ENCODE measurements around the gene OPCML. TPM values are rescaled to one million over a fixed set of nuclear protein-coding genes. Genes with fewer than 3 reads are reported as not detected.

Gene OPCML
- total and polyA plus RNA-seq, 2 of the 13 experiments (the other 11 are each of a cell fraction or from before 2014, with no cell fraction given) = not detected

GRCh38 chr11:133180201-133180600 is 352.1 kb downstream of the OPCML start (continued):
- TF ChIP-seq ZNF276 (CRISPR knock-in tag; IDR thresholded peaks at IDR 0.05; ENCODE audit: low read depth) (no peak), ZSCAN5A (CRISPR knock-in tag; IDR thresholded peaks at IDR 0.05; ENCODE audit: borderline replicate concordance) (no peak), TAF15 (IDR thresholded peaks at IDR 0.05; ENCODE audit: low read depth, low read length, poor library complexity, severe bottlenecking) (no peak), FLYWCH1 (CRISPR knock-in tag; IDR thresholded peaks at IDR 0.05) (no peak), IRF2 (CRISPR knock-in tag; IDR thresholded peaks at IDR 0.05) (no peak)

GRCh38 chr11:133176748-133177147 is 355.6 kb downstream of the OPCML start:
- intact Hi-C loops (cut with micrococcal nuclease; ENCODE audit: unreplicated experiment) = no loop called here
- in situ Hi-C loops (cut with HindIII; ENCODE audit: extremely low pct_ligation_motif_present, low pct_unique_long_range_greater_than_20kb) = no loop called here
- FAIRE-seq (no peak), DNase-seq (ENCODE audit: low spot score) (no peak), ATAC-seq (no peak)
- peaks cover 0 to 4% of the 10 kb centered on the region in 2 experiments; a peak in 1 of 5 replicates for H3K27me3 ChIP-seq (ENCODE audit: control insufficient read depth in 1 of 2, insufficient read depth in 2 of 2, low read length in 2 of 2)
- no peak overlapping the region for H3K9ac ChIP-seq (ENCODE audit: insufficient read depth, low read depth, low read length)
- H3K36me3 ChIP-seq (replicated peaks in 1 of 2; ENCODE audit: control insufficient read depth in 1 of 2, insufficient read depth in 2 of 2, low read length in 2 of 2) = no peaks in the 10 kb centered on the region
- no peaks in the 10 kb centered on the region for H3K4me1 ChIP-seq (ENCODE audit: insufficient read depth, low read length)
- H2AFZ ChIP-seq (ENCODE audit: low read length) = no peak overlapping the region
- no peaks in the 10 kb centered on the region for H4K20me1 ChIP-seq (ENCODE audit: insufficient read depth, low read length)
- H3K4me2 ChIP-seq (ENCODE audit: low read depth, low read length) = no peak overlapping the region
- no peak overlapping the region for H3K4me3 ChIP-seq (replicated peaks in 1 of 3; ENCODE audit: insufficient read depth in 1 of 3, low read depth in 2 of 3, low read length in 3 of 3)
- H3K9me3 ChIP-seq (ENCODE audit: low read length) = no peaks in the 10 kb centered on the region
- no TSS peak for BruUV-seq (replicated peaks)
- WGBS (ENCODE audit: low lambda C conversion rate) = 21% methylated on average over 4 of the region's 4 CpGs
- H3K79me2 ChIP-seq (ENCODE audit: insufficient read depth, low read length) = no peaks in the 10 kb centered on the region
- POLR2A ChIA-PET = no interaction called here
- H3K27ac ChIP-seq (ENCODE audit: extremely low read length, insufficient read depth, low read length) = no peak overlapping the region
- CTCF ChIA-PET (ENCODE audit: low intra/inter-chr PET ratio, low total read pairs) = no interaction called here
- TF ChIP-seq ZNF709 (CRISPR knock-in tag; IDR thresholded peaks at IDR 0.05) = no peak
- no peak for TF ChIP-seq SIN3B (IDR thresholded peaks at IDR 0.05; ENCODE audit: low read length)
- TF ChIP-seq ATM (IDR thresholded peaks at IDR 0.05; ENCODE audit: borderline replicate concordance) = no peak
- no peak for TF ChIP-seq SRSF4 (IDR thresholded peaks at IDR 0.05; ENCODE audit: low read depth, low read length, poor library complexity, severe bottlenecking)
- no peak for TF ChIP-seq ZFP62 (CRISPR knock-in tag; IDR thresholded peaks at IDR 0.05)
- TF ChIP-seq AHDC1 (CRISPR knock-in tag; IDR thresholded peaks at IDR 0.05; ENCODE audit: borderline replicate concordance) = no peak
- no peak for TF ChIP-seq SMYD3 (CRISPR knock-in tag; IDR thresholded peaks at IDR 0.05)
- TF ChIP-seq HDAC2 (CRISPR knock-in tag; IDR thresholded peaks at IDR 0.05) = no peak
- TF ChIP-seq ARHGAP35 (CRISPR knock-in tag; IDR thresholded peaks at IDR 0.05; ENCODE audit: borderline replicate concordance) = no peak
- no peak for TF ChIP-seq KAT2B (IDR thresholded peaks at IDR 0.05; ENCODE audit: borderline replicate concordance, low read depth, low read length)
- TF ChIP-seq SMAD9 (CRISPR knock-in tag; IDR thresholded peaks at IDR 0.05) = no peak

Data from HepG2 (cell line).